Lower leg skin (tissue), 4 donors: Measurements from ENCODE around the gene CSF1R. TPM values are rescaled to one million over a fixed set of nuclear protein-coding genes. Genes with fewer than 3 reads are reported as not detected.

ENCODE experiments used
- DNase-seq, 2 donors: peaks; one replicate each; pipeline ENCODE4 v3.0.0-alpha.2; 2019; ENCODE audit warnings: low spot score in 2 of 2
- H3K4me3 ChIP-seq: fragments of 200-600 bp; sonication (generic); 2 replicates; pipeline ENCODE4 v1.5.1; 2017; ENCODE audit warnings: mild to moderate bottlenecking, low read depth; ENCODE audit not compliant: poor library complexity, severe bottlenecking
- CTCF ChIP-seq, 3 donors: fragments of 450-650 bp; IDR thresholded peaks; one replicate each; pipeline ENCODE4 v1.5.1; 2016; ENCODE audit warnings: antibody characterized with exemption in 3 of 3, mild to moderate bottlenecking in 3 of 3, moderate library complexity in 2 of 3
- POLR2A ChIP-seq, 2 donors: fragments of 450-650 bp; IDR thresholded peaks; one replicate each; pipeline ENCODE4 v1.6.1; 2016 to 2017; ENCODE audit warnings: antibody characterized with exemption in 2 of 2, mild to moderate bottlenecking in 1 of 2, moderate library complexity in 1 of 2
- WGBS, 2 donors: methylation state at CpG; one replicate each; pipeline ENCODE4 v1.1.5; 2018; 5-methylcytosine and 5-hydroxymethylcytosine counted together
- intact Hi-C: fragments of 100-400 bp; cut with DNase I; formaldehyde crosslinking; loops from one replicate; pipeline ENCODE4 v1.15.0; 2023; ENCODE audit warnings: low total_unique reads
- total RNA-seq, 4 donors: library from RNA; depleted of rRNA; stranded (reverse); fragments of >200 nt; gene quantifications; one replicate each; pipeline ENCODE4 v1.1.0, GENCODE V29; 2016

The CSF1R gene
- total RNA-seq, 4 donors from 2014 or later, result 17.9 to 27.3 (median 23.9) TPM

GRCh38 chr5:150131978-150132694 lies 45.8 kb upstream of the CSF1R start:
- no peak for TF ChIP-seq POLR2A (IDR thresholded peaks at IDR 0.05)
- 56 to 57% methylated on average over 12 of the region's 12 CpGs for WGBS, 2 donors
- intact Hi-C loops, result no loop called here
- H3K4me3 ChIP-seq, result no peak overlapping the region
- DNase-seq, result peak; percentile 82 to 92

GRCh38 chr5:150131461-150131860 lies 45.1 kb upstream of the CSF1R start:
- DNase-seq, result no peak
- intact Hi-C loops, result no loop called here
- 80 to 89% methylated on average over 4 of the region's 4 CpGs for WGBS, 2 donors
- TF ChIP-seq POLR2A (IDR thresholded peaks at IDR 0.05) (no peak), CTCF (IDR thresholded peaks at IDR 0.05) (no peak)
- H3K4me3 ChIP-seq, result no peak overlapping the region

- intact Hi-C loops, result no loop called here
These were observed 44.2 kb upstream of the CSF1R start for GRCh38 chr5:150130493-150130922.

GRCh38 chr5:150129813-150130492 lies 43.6 kb upstream of the CSF1R start:
- peak; percentile 62 to 95 for DNase-seq
- no peak overlapping the region for H3K4me3 ChIP-seq
- TF ChIP-seq POLR2A (IDR thresholded peaks at IDR 0.05) (no peak), CTCF (IDR thresholded peaks at IDR 0.05) (peak in 1 of 3 donors; percentile 73)
- WGBS, 2 donors, result 23 to 34% methylated on average over 20 to 24 of the region's 25 CpGs
- intact Hi-C loops, result no loop called here

More at GRCh38 chr5:150130493-150130922, 44.2 kb upstream of the CSF1R start:
- TF ChIP-seq CTCF (IDR thresholded peaks at IDR 0.05) (no peak), POLR2A (IDR thresholded peaks at IDR 0.05) (no peak)
- no peak for DNase-seq
- H3K4me3 ChIP-seq, result no peak overlapping the region
- 83 to 90% methylated on average over 8 of the region's 8 CpGs for WGBS, 2 donors

- TF ChIP-seq CTCF (IDR thresholded peaks at IDR 0.05) (no peak), POLR2A (IDR thresholded peaks at IDR 0.05) (no peak)
- WGBS, 2 donors, result 51 to 55% methylated on average over 3 to 8 of the region's 8 CpGs
- intact Hi-C loops, result no loop called here
- no peak for DNase-seq
- no peak overlapping the region for H3K4me3 ChIP-seq
These were observed 43.1 kb upstream of the CSF1R start for GRCh38 chr5:150129454-150129812.

- TF ChIP-seq POLR2A (IDR thresholded peaks at IDR 0.05), result no peak
- TF ChIP-seq CTCF (IDR thresholded peaks at IDR 0.05), result no peak
- H3K4me3 ChIP-seq, result no peak overlapping the region
- intact Hi-C loops, result no loop called here
- 79 to 88% methylated on average over 6 of the region's 6 CpGs for WGBS, 2 donors
- DNase-seq, result no peak
These were observed 40.5 kb upstream of the CSF1R start for GRCh38 chr5:150126921-150127265.
